HG02852 (cell line): Measurements from ENCODE around the gene ADGRG3.
"Not testable (repeated sequence)": the region's sequence is repeated elsewhere in the genome, so short reads cannot be mapped to it uniquely, and the experiment has no call there.

ENCODE experiments used
- ATAC-seq: cut with Tn5 transposase; IDR thresholded peaks from one replicate; pipeline ENCODE4 v1.9.1; 2021; ENCODE audit warnings: mild to moderate bottlenecking, moderate library complexity; ENCODE audit not compliant: unreplicated experiment

ADGRG3 gene

DNA sequence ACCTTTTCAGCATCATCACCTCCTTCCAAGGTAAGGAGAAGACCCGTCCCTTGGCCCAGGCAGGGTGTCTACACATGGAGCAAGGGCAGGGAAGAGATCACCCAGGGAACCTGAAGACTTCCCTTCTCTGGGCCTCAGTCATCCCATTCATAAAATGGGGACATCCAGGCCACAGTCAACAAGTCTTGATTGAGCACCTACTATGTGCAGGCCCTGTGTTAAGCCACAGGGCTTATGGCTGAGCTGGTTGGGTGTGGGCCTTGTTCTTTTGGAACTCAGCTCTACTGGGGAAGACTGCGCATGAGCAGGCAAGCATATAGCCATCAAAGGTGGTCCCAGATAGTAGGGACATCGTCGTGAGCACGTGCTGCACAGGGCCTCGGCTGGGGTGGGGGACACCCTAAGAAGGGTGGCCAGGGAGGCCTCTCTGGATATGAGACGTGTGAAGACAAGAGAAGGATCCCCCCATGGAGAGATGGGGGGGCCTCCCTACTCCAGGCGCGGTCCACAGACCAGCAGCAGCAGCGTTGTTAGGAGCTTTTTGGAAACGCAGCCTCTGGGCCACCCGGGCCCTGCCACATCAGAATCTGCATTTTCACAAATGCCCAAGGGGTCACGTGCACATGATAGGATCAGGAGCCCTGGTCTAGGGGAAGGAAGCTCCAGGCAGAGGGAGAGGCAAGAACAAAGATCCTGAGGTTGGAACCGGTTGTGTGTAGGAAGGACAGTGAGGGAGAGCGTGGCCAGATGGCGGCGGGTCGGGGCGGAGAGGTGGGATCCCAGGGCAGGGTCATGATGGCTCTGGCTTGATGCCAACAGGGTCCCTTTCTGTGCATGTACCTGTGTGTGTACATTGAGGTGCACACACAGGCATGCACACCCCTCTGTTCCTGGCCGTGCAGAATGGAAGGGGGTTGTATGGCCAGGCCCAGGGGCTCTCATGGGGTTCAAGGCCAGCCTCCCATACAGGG is 5.9 kb upstream of the ADGRG3 start:
- no peak for ATAC-seq

DNA sequence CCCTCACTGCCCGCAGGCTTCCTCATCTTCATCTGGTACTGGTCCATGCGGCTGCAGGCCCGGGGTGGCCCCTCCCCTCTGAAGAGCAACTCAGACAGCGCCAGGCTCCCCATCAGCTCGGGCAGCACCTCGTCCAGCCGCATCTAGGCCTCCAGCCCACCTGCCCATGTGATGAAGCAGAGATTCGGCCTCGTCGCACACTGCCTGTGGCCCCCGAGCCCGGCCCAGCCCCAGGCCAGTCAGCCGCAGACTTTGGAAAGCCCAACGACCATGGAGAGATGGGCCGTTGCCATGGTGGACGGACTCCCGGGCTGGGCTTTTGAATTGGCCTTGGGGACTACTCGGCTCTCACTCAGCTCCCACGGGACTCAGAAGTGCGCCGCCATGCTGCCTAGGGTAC is 4.7 kb upstream of the ADGRG3 start:
- ATAC-seq: no peak

DNA sequence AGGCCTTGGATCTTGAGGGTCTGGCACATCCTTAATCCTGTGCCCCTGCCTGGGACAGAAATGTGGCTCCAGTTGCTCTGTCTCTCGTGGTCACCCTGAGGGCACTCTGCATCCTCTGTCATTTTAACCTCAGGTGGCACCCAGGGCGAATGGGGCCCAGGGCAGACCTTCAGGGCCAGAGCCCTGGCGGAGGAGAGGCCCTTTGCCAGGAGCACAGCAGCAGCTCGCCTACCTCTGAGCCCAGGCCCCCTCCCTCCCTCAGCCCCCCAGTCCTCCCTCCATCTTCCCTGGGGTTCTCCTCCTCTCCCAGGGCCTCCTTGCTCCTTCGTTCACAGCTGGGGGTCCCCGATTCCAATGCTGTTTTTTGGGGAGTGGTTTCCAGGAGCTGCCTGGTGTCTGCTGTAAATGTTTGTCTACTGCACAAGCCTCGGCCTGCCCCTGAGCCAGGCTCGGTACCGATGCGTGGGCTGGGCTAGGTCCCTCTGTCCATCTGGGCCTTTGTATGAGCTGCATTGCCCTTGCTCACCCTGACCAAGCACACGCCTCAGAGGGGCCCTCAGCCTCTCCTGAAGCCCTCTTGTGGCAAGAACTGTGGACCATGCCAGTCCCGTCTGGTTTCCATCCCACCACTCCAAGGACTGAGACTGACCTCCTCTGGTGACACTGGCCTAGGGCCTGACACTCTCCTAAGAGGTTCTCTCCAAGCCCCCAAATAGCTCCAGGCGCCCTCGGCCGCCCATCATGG is 4.0 kb upstream of the ADGRG3 start:
- no peak for ATAC-seq

DNA sequence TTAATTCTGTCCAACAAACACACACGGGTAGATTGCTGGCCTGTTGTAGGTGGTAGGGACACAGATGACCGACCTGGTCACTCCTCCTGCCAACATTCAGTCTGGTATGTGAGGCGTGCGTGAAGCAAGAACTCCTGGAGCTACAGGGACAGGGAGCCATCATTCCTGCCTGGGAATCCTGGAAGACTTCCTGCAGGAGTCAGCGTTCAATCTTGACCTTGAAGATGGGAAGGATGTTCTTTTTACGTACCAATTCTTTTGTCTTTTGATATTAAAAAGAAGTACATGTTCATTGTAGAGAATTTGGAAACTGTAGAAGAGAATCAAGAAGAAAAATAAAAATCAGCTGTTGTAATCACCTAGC is 3.5 kb upstream of the ADGRG3 start:
- no peak for ATAC-seq

DNA sequence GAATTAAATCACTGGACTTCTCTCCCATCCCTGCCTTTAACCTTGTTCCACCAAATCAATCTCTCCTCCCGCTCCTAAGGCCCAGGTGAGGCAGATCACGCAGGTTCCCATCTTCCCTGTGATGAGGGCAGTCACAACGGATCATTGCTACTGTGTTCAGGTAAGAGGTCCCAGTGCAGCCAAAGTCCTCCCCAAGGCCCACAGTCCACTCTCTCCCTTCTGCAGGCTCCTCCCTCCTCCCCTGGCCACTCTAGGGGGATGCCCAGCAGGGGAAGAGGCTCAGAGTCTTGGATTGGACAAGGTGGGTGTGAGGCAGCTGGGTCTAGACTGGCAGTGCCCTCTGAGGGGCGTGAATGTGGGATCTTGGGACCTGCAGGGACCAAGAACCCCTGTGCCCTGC is 2.6 kb upstream of the ADGRG3 start:
- no peak for ATAC-seq

DNA sequence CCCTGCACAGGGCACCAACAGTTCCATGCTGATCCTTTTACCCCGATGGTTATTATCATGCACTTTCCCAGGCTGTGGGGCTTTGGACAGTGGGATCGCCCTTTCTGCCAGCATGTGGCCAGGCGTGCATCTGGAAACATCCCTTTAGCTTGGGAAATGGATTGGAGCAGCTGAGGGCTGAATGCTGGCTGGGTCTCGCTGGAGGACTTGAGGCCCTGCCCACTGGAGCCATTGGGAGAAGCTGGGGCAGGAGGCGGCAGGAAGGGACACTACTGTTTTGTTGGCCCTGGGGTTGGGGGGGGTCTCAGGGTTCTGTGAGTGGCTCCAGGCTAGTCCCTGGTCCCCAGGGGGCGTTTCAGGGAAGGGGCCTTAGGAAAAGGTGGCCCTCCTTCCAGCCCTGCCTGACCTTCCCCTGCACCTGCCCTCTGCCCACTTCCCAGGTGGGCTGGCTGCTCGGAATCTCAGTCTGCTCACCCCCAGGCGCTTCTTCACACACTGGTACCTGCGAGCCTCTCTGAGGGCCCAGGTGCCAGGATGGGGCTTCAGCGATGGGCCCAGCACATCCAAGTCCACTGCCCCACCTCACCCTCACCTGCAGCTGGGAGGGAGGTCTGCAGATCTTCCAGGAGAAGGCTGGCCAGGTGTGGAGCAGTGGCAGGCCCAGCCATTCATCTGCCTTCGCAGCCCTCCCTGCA is 1.6 kb upstream of the ADGRG3 start:
- no peak for ATAC-seq

DNA sequence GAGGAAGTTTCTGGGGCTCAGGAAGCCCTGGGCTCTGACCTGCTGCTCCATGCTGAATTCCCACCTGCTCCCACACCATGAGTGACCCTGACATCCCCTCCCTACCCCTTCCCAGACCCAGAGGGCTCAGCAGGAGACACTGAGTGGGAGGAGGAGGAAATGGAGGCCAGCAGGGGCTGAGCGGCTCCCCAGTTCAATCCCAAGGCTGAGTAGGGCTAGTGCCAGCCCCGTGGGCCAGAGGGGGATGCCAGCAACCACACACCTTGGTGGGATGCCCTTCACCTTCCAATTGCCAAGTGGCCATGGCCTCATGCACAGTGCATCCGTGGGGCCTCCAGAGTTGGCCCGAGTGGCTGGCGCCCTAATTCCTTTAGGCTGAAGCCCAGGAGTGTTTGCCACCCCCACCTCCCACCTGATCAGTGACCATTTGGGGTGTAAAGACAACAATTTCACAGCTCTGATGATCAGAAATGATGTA is 1.0 kb upstream of the ADGRG3 start:
- ATAC-seq: no peak

DNA sequence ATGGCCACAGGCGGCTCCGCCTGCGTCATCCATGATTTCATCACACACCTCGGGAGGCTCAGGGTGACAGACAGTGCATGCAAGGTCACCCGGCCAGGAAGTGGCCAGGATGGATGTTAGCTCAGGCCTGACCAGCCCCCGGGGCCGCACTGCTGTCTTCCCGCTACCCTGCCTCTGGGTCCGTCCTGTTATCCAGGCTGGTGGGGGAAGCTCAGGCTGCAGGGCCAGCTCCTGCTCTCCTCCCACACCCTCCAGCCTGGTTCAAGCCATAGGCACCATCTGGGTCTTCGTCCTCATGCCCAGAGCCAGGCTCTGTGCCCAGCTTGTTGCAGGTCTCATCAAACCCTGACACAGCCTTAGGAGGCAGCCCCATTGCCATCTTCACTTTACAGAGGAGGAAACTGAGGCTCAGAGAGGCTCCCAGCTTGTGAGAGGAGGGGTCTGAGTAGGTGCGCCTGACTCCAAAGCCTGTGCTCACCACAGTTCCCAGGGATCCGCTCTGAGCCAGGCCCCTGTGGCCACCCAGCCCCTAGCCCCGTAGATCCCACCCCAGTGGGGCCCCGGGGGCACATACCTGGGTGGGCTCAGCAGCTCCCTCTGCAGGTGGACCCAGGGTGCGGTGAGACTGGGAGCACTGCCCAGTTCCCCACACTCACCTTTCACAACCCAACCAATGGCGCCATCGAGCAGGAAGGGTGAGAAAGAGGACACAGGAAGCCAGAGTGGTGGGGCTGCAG is 412 bp upstream of the ADGRG3 start:
- ATAC-seq: no peak

DNA sequence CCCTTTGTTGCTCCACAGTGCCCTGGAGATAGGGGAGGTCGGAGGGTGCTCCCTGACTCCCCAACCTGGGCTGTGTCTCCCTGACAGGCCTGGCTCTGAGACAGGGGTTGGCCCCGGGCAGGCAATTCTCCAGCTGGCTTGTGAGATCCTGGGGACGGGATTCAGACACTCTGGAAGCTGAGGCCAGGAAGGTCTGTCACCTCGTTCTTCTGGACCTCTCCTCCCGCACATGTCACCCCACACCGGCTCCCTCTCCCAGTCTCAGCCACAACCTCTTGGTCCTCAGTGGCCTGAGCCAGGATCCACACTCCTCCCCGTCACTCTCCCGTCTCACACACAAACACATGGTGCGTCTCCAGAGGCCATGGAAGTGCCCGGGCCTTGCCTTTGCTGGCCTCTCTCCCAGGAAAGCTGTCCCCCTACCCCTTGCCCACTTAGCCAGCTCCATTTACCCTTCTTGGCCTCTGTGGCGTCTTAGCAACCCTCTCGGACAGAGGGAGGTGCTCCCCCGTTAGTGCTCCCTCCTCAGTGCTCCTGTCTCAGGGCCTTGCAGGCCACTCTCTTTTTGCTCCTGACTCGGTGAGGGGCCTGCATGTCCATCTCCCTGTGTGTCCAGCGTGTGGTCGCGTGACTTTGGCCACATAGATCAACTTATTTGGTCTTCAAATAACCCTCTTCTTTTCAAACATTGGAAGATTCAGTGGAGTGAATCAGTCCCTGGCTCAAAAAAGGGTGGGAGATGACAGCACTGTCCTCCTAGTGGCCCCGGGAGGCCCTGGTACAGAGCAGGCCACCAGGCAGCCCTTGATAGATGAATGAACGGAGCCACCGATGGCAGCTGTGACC is 747 bp downstream of the ADGRG3 start:
- no peak for ATAC-seq

DNA sequence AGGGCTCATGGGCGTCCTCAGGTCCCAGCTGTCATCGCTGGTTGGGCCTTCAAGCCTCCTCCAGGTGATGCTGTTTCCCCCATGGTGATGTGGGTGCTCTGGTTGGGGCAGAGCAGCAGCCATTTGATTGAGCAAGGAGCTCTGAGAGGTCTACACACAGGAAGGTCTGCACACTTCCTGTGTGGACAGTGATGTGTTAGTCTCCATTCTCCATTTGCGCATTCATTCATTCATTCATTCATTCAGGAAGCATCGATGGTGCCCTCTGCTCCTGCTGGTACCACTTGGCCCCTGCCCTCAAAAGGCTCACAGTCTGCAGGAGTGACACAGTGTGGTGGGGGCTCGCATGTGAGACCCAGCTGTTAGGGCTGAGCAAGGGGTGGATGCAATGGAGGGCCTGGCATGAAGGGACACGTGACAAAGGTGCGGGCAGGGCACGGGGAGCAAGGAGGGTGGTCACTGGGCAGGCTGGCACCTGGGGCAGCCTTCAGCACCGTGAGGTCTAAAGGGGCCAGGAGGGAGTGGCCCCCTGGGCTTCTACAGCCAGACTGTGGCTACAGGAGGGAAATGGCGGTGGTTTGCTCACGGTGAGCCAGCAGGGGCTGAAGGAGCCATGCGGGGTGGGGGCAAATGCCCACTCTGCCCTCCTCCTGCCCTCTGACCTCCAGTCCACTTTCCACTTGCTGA is 1.5 kb downstream of the ADGRG3 start:
- no peak for ATAC-seq

DNA sequence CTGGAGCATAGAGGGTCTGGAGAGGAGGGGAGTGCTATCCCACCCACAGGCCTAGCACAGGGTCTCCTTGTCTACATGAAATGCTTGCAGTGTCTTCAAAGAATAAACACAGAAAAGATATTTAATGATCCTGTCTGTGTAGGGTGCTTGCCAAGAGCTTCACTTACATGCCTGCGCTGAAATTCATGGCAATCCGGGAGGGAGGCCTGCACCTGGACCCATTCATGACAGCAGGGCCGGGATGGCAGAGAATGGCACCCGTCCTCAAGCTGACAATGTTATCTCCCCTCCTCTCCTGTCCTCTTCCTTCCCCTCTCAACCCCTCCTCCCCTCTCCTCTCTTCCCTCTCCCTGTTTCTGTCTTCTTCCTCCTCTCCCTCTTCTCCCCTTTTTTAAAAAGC is 2.1 kb downstream of the ADGRG3 start:
- ATAC-seq: no peak

DNA sequence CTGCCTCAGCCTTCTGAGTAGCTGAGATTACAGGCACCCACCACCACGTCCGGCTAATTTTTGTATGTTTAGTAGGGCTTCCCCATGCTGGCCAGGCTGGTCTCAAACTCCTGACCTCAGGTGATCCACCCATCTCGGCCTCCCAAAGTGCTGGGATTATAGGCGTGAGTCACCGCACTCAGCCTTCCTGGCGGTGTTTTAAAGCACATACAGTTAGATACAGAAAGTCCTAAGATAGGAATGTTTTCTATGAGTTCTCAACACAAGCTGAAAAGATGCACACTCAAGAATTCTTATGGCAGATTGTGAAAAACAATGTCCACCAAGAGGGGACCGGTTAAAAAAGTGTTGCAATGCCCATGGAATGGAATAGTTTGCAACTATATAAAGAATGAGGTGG is 3.3 kb downstream of the ADGRG3 start:
- not testable (repeated sequence) for ATAC-seq

DNA sequence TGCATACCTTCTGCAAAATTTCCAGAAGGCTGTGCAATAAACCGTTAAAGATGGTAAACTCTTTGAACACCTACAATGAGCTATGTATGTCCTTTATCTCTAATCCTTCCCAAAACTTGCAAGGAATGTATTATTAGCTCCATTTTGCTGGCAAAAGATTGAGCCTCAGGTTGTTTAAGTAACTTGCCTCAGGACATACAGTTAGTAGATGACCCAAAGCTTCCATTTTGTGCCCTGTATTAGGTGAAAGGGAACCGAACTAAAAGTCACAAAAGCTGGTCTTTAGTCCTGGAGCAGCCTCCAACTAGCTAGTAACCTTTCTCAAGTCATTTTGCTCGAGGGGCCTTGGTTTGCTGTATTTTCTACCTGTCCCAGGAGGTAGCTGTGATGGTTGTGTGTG is 4.3 kb downstream of the ADGRG3 start:
- no peak for ATAC-seq

DNA sequence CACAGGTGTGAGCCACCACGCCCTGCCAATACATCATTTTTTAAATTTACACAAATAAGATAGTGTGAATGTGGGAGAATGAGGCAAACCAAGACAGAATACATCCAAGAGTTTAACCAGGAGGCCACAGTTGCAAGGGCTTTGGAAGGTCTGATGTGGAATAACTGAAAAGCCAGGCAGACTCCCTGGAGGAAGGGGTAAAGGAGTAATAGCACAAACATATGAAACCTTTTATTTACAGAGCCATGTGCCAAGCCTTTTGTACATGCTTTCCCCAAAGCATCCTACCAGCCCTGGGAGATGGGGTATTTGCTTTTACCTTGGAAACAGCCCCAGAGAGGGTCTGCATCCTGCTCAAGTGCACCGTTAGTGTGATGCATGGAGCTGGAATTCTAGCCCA is 4.7 kb downstream of the ADGRG3 start:
- no peak for ATAC-seq

DNA sequence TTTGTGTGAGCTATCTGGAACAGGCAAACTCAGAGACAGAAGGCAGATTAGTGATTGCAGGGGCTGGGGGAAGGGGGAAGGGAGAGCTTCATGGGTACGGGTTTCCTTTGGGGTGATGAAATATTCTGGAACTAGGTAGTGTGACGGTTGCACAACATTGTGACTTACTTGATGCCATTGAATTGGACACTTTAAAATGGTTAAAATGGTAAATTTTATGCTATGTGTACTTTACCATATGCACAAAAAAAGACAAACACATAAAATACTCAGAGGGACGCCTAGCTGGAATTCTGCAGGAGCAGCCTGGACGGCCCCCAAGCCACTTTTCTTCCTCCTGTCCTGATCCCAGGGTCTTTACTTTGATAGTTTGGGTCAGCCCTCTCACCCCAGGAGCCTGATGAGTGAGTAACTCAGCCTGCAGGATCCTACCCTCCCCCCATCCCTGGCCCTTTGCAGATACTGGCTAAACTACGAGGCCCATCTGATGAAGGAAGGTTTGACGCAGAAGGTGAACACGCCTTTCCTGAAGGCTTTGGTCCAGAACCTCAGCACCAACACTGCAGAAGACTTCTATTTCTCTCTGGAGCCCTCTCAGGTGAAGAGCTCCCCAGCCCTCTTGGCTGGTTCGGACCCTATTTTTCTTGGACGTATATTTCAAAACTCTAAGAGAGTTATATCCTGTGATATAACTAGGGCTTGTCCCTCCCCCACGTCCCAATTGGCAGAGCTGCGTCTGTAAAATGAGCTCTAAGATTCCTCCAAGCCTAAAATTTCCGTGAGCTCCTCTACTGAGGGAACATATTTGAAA is 7.8 kb downstream of the ADGRG3 start:
- ATAC-seq: no peak

DNA sequence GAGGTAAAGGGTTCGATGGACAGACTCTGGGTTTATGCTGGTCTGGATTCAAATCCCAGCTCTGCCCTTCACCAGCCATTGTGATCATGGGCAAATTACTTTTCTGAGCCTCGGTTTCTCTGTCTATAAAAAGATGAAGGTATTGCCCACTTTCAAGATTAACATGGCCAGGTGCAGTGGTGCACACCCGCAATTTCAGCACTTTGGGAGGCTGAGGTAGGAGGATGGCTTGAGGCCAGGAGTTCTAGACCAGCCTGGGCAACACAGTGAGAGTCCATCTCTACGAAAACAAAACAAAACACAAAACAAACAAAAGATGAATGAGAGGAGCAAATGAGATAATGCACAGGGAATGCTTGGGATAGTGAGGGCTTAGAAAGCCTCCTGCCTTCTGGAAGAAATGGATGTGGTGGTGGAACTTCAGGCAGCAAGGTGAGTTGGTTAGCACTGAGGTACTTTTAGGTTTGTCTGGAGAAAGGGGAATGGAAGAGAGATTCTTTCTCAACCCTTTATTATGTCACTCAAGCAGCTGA is 8.5 kb downstream of the ADGRG3 start:
- ATAC-seq: no peak

DNA sequence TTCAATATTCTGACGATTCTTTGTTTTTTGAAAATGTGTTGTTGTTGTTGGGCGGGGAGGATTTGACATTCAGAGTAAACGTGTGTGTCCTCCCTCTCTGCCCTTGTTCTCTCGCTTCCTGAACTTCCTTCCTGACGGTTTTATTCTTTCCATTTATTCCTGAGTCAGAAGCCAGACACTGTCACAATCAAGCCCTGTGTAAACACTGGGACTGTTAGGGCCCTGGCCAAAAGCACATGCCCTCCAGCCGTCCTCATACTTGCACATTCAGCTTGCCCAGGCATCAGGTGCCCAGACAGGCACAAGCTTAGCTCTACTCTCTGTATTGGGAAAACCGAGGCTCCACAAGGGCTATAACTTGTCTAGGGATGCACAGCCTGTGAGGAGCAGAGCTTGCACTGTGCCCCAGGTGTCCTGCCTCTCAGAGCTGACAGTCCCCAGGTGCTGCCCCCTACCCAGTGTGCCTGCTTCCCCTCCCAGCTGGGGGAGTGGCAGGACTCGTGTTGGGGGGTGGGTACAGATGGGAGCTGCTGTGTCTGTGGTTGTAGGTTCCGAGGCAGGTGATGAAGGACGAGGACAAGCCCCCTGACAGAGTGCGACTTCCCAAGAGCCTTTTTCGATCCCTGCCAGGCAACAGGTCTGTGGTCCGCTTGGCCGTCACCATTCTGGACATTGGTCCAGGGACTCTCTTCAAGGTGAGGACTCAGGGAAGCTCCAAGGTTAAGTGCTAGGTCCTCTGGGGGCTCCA is 9.7 kb downstream of the ADGRG3 start:
- no peak for ATAC-seq

DNA sequence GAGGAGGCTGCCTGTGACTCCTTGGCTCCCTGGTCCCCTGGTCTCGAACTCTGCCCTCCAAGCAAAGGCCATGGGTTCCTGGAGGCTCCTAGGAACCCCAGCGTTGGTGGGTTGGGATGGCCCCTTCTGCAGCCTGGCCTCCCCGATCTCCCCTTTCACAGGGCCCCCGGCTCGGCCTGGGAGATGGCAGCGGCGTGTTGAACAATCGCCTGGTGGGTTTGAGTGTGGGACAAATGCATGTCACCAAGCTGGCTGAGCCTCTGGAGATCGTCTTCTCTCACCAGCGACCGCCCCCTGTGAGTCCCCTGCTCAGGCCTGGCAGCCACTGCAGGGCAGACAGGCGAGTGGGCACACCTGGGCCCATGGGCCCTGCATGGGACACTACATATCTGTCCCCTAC is 10.9 kb downstream of the ADGRG3 start:
- no peak for ATAC-seq
